ENCODE data around the gene TMEM219. TPM values are rescaled to one million over a fixed set of nuclear protein-coding genes. Genes with fewer than 3 reads are reported as not detected.

Gene TMEM219
- total and polyA plus RNA-seq, 9 of the 15 experiments (the other 6 are each of a cell fraction or from before 2014, with no cell fraction given) = 35.3 to 62.8 (median 55.5) TPM

GRCh38 chr16:29943846-29944799 lies 17.8 kb upstream of the TMEM219 start (continued):
- no peak for TF ChIP-seq ZFP1 (CRISPR knock-in tag; IDR thresholded peaks at IDR 0.05)
- TF ChIP-seq, protein P1, sequence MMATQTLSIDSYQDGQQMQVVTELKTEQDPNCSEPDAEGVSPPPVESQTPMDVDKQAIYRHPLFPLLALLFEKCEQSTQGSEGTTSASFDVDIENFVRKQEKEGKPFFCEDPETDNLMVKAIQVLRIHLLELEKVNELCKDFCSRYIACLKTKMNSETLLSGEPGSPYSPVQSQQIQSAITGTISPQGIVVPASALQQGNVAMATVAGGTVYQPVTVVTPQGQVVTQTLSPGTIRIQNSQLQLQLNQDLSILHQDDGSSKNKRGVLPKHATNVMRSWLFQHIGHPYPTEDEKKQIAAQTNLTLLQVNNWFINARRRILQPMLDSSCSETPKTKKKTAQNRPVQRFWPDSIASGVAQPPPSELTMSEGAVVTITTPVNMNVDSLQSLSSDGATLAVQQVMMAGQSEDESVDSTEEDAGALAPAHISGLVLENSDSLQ (IDR thresholded peaks at IDR 0.05) = 0 out of 2 replicates have a peak, but pooled peaks have one; percentile 33
- 0 out of 2 replicates have a peak, but pooled peaks have one; percentile 59 for TF ChIP-seq GTF2E2 (tag; IDR thresholded peaks at IDR 0.05)
- TF ChIP-seq, protein P2, sequence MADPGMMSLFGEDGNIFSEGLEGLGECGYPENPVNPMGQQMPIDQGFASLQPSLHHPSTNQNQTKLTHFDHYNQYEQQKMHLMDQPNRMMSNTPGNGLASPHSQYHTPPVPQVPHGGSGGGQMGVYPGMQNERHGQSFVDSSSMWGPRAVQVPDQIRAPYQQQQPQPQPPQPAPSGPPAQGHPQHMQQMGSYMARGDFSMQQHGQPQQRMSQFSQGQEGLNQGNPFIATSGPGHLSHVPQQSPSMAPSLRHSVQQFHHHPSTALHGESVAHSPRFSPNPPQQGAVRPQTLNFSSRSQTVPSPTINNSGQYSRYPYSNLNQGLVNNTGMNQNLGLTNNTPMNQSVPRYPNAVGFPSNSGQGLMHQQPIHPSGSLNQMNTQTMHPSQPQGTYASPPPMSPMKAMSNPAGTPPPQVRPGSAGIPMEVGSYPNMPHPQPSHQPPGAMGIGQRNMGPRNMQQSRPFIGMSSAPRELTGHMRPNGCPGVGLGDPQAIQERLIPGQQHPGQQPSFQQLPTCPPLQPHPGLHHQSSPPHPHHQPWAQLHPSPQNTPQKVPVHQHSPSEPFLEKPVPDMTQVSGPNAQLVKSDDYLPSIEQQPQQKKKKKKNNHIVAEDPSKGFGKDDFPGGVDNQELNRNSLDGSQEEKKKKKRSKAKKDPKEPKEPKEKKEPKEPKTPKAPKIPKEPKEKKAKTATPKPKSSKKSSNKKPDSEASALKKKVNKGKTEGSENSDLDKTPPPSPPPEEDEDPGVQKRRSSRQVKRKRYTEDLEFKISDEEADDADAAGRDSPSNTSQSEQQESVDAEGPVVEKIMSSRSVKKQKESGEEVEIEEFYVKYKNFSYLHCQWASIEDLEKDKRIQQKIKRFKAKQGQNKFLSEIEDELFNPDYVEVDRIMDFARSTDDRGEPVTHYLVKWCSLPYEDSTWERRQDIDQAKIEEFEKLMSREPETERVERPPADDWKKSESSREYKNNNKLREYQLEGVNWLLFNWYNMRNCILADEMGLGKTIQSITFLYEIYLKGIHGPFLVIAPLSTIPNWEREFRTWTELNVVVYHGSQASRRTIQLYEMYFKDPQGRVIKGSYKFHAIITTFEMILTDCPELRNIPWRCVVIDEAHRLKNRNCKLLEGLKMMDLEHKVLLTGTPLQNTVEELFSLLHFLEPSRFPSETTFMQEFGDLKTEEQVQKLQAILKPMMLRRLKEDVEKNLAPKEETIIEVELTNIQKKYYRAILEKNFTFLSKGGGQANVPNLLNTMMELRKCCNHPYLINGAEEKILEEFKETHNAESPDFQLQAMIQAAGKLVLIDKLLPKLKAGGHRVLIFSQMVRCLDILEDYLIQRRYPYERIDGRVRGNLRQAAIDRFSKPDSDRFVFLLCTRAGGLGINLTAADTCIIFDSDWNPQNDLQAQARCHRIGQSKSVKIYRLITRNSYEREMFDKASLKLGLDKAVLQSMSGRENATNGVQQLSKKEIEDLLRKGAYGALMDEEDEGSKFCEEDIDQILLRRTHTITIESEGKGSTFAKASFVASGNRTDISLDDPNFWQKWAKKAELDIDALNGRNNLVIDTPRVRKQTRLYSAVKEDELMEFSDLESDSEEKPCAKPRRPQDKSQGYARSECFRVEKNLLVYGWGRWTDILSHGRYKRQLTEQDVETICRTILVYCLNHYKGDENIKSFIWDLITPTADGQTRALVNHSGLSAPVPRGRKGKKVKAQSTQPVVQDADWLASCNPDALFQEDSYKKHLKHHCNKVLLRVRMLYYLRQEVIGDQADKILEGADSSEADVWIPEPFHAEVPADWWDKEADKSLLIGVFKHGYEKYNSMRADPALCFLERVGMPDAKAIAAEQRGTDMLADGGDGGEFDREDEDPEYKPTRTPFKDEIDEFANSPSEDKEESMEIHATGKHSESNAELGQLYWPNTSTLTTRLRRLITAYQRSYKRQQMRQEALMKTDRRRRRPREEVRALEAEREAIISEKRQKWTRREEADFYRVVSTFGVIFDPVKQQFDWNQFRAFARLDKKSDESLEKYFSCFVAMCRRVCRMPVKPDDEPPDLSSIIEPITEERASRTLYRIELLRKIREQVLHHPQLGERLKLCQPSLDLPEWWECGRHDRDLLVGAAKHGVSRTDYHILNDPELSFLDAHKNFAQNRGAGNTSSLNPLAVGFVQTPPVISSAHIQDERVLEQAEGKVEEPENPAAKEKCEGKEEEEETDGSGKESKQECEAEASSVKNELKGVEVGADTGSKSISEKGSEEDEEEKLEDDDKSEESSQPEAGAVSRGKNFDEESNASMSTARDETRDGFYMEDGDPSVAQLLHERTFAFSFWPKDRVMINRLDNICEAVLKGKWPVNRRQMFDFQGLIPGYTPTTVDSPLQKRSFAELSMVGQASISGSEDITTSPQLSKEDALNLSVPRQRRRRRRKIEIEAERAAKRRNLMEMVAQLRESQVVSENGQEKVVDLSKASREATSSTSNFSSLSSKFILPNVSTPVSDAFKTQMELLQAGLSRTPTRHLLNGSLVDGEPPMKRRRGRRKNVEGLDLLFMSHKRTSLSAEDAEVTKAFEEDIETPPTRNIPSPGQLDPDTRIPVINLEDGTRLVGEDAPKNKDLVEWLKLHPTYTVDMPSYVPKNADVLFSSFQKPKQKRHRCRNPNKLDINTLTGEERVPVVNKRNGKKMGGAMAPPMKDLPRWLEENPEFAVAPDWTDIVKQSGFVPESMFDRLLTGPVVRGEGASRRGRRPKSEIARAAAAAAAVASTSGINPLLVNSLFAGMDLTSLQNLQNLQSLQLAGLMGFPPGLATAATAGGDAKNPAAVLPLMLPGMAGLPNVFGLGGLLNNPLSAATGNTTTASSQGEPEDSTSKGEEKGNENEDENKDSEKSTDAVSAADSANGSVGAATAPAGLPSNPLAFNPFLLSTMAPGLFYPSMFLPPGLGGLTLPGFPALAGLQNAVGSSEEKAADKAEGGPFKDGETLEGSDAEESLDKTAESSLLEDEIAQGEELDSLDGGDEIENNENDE (IDR thresholded peaks at IDR 0.05; ENCODE audit: low read depth, low read length) = no peak
- no peak for TF ChIP-seq RAD21 (CRISPR knock-in tag; conservative IDR thresholded peaks at IDR 0.05 in 1 of 2, IDR thresholded peaks at IDR 0.05 in 1 of 2)
- no peak for TF ChIP-seq MCM3 (IDR thresholded peaks at IDR 0.05)
- TF ChIP-seq OTX1 (CRISPR knock-in tag; IDR thresholded peaks at IDR 0.05) = no peak
- no peak for TF ChIP-seq USF1 (CRISPR knock-in tag; IDR thresholded peaks at IDR 0.05)
- TF ChIP-seq, protein P3, sequence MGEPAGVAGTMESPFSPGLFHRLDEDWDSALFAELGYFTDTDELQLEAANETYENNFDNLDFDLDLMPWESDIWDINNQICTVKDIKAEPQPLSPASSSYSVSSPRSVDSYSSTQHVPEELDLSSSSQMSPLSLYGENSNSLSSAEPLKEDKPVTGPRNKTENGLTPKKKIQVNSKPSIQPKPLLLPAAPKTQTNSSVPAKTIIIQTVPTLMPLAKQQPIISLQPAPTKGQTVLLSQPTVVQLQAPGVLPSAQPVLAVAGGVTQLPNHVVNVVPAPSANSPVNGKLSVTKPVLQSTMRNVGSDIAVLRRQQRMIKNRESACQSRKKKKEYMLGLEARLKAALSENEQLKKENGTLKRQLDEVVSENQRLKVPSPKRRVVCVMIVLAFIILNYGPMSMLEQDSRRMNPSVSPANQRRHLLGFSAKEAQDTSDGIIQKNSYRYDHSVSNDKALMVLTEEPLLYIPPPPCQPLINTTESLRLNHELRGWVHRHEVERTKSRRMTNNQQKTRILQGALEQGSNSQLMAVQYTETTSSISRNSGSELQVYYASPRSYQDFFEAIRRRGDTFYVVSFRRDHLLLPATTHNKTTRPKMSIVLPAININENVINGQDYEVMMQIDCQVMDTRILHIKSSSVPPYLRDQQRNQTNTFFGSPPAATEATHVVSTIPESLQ (CRISPR knock-in tag; IDR thresholded peaks at IDR 0.05) = no peak
- peak; percentile 12; the same call in 1 of the 2 replicates for TF ChIP-seq NBN (IDR thresholded peaks at IDR 0.05; ENCODE audit: low read depth)
- TF ChIP-seq SRSF1 (IDR thresholded peaks at IDR 0.05; ENCODE audit: low read depth, low read length) = no peak
